ENCODE measurements around the gene IQSEC1. TPM values are rescaled to one million over a fixed set of nuclear protein-coding genes. Genes with fewer than 3 reads are reported as not detected.

IQSEC1 gene
- total RNA-seq, 4 donors from 2014 or later: 24.0 to 43.0 (median 31.8) TPM

DNA sequence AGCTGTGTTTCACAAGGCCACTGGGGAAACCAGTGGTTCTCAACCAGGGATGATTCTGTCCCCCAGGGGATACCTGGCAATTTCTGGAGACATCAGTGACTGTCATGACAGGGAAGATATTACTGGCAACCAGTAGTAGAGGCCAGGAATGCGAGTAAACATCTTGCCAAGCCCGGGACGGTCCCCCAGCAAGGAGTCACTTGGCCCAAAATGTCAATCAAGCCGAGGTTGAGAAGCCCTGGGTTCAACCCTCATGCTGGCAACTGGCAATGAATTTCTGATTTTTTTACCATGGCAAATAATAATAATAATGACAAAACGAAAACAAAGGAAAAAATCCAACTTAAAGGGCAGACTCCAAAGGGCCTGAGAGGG is 166.3 kb downstream of the IQSEC1 start:
- Histone ChIP-seq H3K36me3 (peaks cover 0 to 22% (median 6%) of the 10 kb centered on the region in 4 donors), H3K4me3 (no peak overlapping the region), H3K27ac (no peak overlapping the region), H3K27me3 (no peaks in the 10 kb centered on the region), H3K9me3 (no peaks in the 10 kb centered on the region), H3K4me1 (no peaks in the 10 kb centered on the region)
- no peak for DNase-seq
- intact Hi-C loops (cut with DNase I; ENCODE audit: low total_unique reads): no loop called here
- 77 to 86% methylated on average over 4 to 5 of the region's 5 CpGs for WGBS, 2 donors (ENCODE audit: low coverage in 1 of 2)
- no peak for TF ChIP-seq POLR2A (IDR thresholded peaks at IDR 0.05)
- no peak for TF ChIP-seq EP300 (IDR thresholded peaks at IDR 0.05; ENCODE audit: low read depth)
- TF ChIP-seq, protein P1, sequence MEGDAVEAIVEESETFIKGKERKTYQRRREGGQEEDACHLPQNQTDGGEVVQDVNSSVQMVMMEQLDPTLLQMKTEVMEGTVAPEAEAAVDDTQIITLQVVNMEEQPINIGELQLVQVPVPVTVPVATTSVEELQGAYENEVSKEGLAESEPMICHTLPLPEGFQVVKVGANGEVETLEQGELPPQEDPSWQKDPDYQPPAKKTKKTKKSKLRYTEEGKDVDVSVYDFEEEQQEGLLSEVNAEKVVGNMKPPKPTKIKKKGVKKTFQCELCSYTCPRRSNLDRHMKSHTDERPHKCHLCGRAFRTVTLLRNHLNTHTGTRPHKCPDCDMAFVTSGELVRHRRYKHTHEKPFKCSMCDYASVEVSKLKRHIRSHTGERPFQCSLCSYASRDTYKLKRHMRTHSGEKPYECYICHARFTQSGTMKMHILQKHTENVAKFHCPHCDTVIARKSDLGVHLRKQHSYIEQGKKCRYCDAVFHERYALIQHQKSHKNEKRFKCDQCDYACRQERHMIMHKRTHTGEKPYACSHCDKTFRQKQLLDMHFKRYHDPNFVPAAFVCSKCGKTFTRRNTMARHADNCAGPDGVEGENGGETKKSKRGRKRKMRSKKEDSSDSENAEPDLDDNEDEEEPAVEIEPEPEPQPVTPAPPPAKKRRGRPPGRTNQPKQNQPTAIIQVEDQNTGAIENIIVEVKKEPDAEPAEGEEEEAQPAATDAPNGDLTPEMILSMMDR (IDR thresholded peaks at IDR 0.05): no peak
- TF ChIP-seq POLR2AphosphoS5 (IDR thresholded peaks at IDR 0.05): no peak
- in situ Hi-C loops (cut with MboI; ENCODE audit: low pct_ligation_motif_present in 1 of 4, low pct_unique_long_range_greater_than_20kb in 1 of 4, low sequenced_read_pairs in 3 of 4): no loop called here

GRCh38 chr3:12906141-12906915 is 166.9 kb downstream of the IQSEC1 start:
- no peak for DNase-seq
- intact Hi-C loops (cut with DNase I; ENCODE audit: low total_unique reads) (no loop called here), in situ Hi-C loops (cut with MboI; ENCODE audit: low pct_ligation_motif_present in 1 of 4, low pct_unique_long_range_greater_than_20kb in 1 of 4, low sequenced_read_pairs in 3 of 4) (no loop called here)
- Histone ChIP-seq H3K36me3 (peaks cover 0 to 22% (median 4%) of the 10 kb centered on the region in 4 donors), H3K4me3 (no peak overlapping the region), H3K9me3 (no peaks in the 10 kb centered on the region), H3K4me1 (no peaks in the 10 kb centered on the region), H3K27ac (no peak overlapping the region), H3K27me3 (no peaks in the 10 kb centered on the region)
- WGBS, 2 donors (ENCODE audit: low coverage in 1 of 2): 88% methylated on average over 17 of the region's 20 CpGs; no CpG with 5 or more reads in 1 of the 2 donors
- no peak for TF ChIP-seq POLR2A (IDR thresholded peaks at IDR 0.05)
- TF ChIP-seq POLR2AphosphoS5 (IDR thresholded peaks at IDR 0.05): no peak
- TF ChIP-seq, protein P1 (IDR thresholded peaks at IDR 0.05): no peak
- no peak for TF ChIP-seq EP300 (IDR thresholded peaks at IDR 0.05; ENCODE audit: low read depth)

DNA sequence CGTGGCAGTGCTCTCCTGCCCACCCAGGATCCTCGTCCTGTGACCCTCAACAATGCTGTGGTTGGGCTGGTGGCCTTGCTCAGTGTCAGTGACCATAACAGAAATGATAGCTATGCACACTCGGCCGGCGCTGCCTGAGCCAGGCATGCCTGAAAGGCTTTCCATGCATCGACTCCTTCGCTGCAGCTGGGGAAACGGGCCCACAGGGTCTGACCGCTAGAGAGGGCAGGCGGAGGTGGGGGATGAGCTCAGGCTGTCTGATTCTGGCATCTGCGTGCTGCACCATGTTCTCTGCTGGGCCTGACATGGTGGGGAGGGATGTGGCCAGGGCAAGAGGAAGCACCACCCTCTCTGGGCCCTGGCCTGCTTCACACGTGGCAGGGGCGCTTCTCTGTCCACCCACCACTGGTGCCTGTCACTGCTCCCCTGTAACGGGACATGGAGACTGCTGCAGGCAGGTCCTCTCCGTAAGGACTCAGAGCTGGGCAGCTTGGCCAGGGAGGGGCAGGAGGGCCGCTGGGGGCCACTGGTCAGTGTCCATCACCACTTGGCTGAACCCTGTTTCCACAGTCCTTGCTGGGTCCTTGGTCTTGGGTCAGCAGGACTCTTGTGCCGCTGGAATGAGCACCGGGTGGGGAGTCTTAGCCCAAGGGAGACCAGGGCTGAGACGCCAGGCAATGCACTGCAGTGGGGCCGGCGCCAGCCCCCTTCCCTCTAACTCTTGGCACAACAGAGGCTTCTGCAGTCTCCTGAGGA is 167.7 kb downstream of the IQSEC1 start:
- WGBS, 2 donors (ENCODE audit: low coverage in 1 of 2): 92% methylated on average over 20 of the region's 21 CpGs; no CpG with 5 or more reads in 1 of the 2 donors
- TF ChIP-seq POLR2AphosphoS5 (IDR thresholded peaks at IDR 0.05) (no peak), POLR2A (IDR thresholded peaks at IDR 0.05) (no peak), EP300 (IDR thresholded peaks at IDR 0.05; ENCODE audit: low read depth) (no peak)
- TF ChIP-seq, protein P1 (IDR thresholded peaks at IDR 0.05): no peak
- Histone ChIP-seq H3K4me3 (no peak overlapping the region), H3K27ac (no peak overlapping the region), H3K4me1 (no peaks in the 10 kb centered on the region), H3K9me3 (no peaks in the 10 kb centered on the region), H3K27me3 (no peaks in the 10 kb centered on the region), H3K36me3 (peaks cover 0 to 27% (median 2%) of the 10 kb centered on the region in 4 donors)
- in situ Hi-C loops (cut with MboI; ENCODE audit: low pct_ligation_motif_present in 1 of 4, low pct_unique_long_range_greater_than_20kb in 1 of 4, low sequenced_read_pairs in 3 of 4) (no loop called here), intact Hi-C loops (cut with DNase I; ENCODE audit: low total_unique reads) (no loop called here)
- DNase-seq: no peak

DNA sequence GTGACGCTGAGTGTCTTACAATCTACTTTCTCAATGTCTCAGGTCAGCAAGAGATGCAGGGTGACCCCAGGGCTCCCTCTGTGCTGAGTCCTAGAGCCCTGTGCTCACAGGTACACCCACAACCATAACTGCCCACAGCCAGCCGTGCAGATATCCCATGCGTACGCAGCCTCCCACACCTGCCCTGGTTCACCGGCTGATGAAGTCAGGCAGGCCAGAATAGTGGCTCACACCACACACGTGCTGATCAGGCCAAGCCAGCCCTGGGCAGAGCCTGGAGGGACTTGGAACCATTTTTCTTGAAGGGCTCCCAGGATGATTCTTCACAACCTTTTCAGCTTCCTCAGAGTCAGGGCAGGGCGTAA is 168.3 kb downstream of the IQSEC1 start:
- Histone ChIP-seq H3K27me3 (no peaks in the 10 kb centered on the region), H3K9me3 (no peaks in the 10 kb centered on the region), H3K36me3 (peaks cover 0 to 28% (median 2%) of the 10 kb centered on the region in 4 donors), H3K27ac (no peak overlapping the region), H3K4me3 (no peak overlapping the region), H3K4me1 (no peaks in the 10 kb centered on the region)
- no peak for DNase-seq
- WGBS, 2 donors (ENCODE audit: low coverage in 1 of 2): 82% methylated on average over 6 of the region's 7 CpGs; no CpG with 5 or more reads in 1 of the 2 donors
- intact Hi-C loops (cut with DNase I; ENCODE audit: low total_unique reads): no loop called here
- in situ Hi-C loops (cut with MboI; ENCODE audit: low pct_ligation_motif_present in 1 of 4, low pct_unique_long_range_greater_than_20kb in 1 of 4, low sequenced_read_pairs in 3 of 4): no loop called here
- TF ChIP-seq, protein P1 (IDR thresholded peaks at IDR 0.05): no peak
- TF ChIP-seq EP300 (IDR thresholded peaks at IDR 0.05; ENCODE audit: low read depth) (no peak), POLR2A (IDR thresholded peaks at IDR 0.05) (no peak), POLR2AphosphoS5 (IDR thresholded peaks at IDR 0.05) (no peak)

All from transverse colon (tissue), 4 donors.